H1 (cell line): Measurements from ENCODE around the gene PTGES2. TPM values are rescaled to one million over a fixed set of nuclear protein-coding genes. Genes with fewer than 3 reads are reported as not detected.
A peak's percentile ranks its signal among the peaks of the same experiment; 100 is the strongest.

Experiments
- CTCF ChIA-PET: fragments of 300-600 bp; sonication (Branson Sonifier 250); formaldehyde crosslinking; loops from one replicate; lab custom pipeline; 2021; ENCODE audit not compliant: partially characterized antibody; lab: Charles Lee
- POLR2A ChIA-PET: fragments of 300-600 bp; sonication (Branson Sonifier 250); formaldehyde crosslinking; loops from one replicate; lab custom pipeline; 2021; ENCODE audit warnings: inconsistent platforms; ENCODE audit not compliant: partially characterized antibody; lab: Charles Lee
- DNase-seq, 2 experiments: peaks; one replicate each; pipeline versions ENCODE4 v3.0.0 to v3.0.0-alpha.2; 2010 to 2022; ENCODE audit warnings: low spot score in 2 of 2, low read depth in 1 of 2, mixed read lengths in 1 of 2
- FAIRE-seq: peaks from 2 replicates; lab custom pipeline; 2011; peaks lifted over from hg19 to GRCh38; lab: Jason Lieb, UNC
- H2AFZ ChIP-seq: 2 replicates; pipeline ENCODE4 v1.8.1; 2012; ENCODE audit warnings: low read length, inconsistent platforms
- H2AK5ac ChIP-seq: 2 replicates; pipeline ENCODE4 v1.6.1; 2013; ENCODE audit warnings: low read depth, low read length
- H2BK120ac ChIP-seq: replicated peaks from 2 replicates; pipeline ENCODE3; 2013; ENCODE audit warnings: low read depth, low read length, inconsistent platforms
- H2BK12ac ChIP-seq: 2 replicates; pipeline ENCODE4 v1.6.1; 2013; ENCODE audit warnings: low read depth, low read length
- H2BK15ac ChIP-seq: 2 replicates; pipeline ENCODE4 v1.6.1; 2013; ENCODE audit warnings: low read length
- H2BK20ac ChIP-seq: 2 replicates; pipeline ENCODE4 v1.6.1; 2013; ENCODE audit warnings: low read length
- H2BK5ac ChIP-seq: 2 replicates; pipeline ENCODE4 v1.6.1; 2013; ENCODE audit warnings: low read depth, low read length
- H3K14ac ChIP-seq: 2 replicates; pipeline ENCODE4 v1.6.1; 2013; ENCODE audit warnings: inconsistent platforms; ENCODE audit not compliant: insufficient read length
- H3K18ac ChIP-seq: 2 replicates; pipeline ENCODE4 v1.6.1; 2013; ENCODE audit warnings: low read length; ENCODE audit errors: extremely low read depth
- H3K23ac ChIP-seq: 2 replicates; pipeline ENCODE4 v1.6.1; 2013; ENCODE audit warnings: inconsistent platforms; ENCODE audit not compliant: insufficient read length
- H3K23me2 ChIP-seq: 2 replicates; pipeline ENCODE4 v1.6.1; 2013; ENCODE audit warnings: low read depth, low read length
- H3K27ac ChIP-seq: 2 replicates; pipeline ENCODE4 v1.6.1; 2011; ENCODE audit warnings: low read depth, low read length, inconsistent platforms
- H3K27me3 ChIP-seq, 4 experiments: replicated peaks in 1 of 4; 1 replicate in 1 of 4; 2 replicates in 3 of 4; pipeline versions ENCODE4 v1.6.1 to v1.8.1; 2011 to 2013; ENCODE audit warnings: low read length in 3 of 4, mild to moderate bottlenecking in 3 of 4, inconsistent platforms in 2 of 4, mixed read lengths in 2 of 4, moderate library complexity in 1 of 4; ENCODE audit not compliant: control insufficient read depth in 3 of 4, insufficient read depth in 3 of 4; ENCODE audit errors: extremely low read depth in 1 of 4
- H3K36me3 ChIP-seq, 4 experiments: 2 replicates each; pipeline versions ENCODE4 v1.6.1 to v1.8.1; 2011 to 2013; ENCODE audit warnings: mild to moderate bottlenecking in 4 of 4, low read length in 3 of 4, moderate library complexity in 2 of 4, control low read depth in 1 of 4, inconsistent platforms in 1 of 4; ENCODE audit not compliant: insufficient read depth in 4 of 4, control insufficient read depth in 2 of 4
- H3K4ac ChIP-seq: replicated peaks from 2 replicates; pipeline ENCODE3; 2013; ENCODE audit warnings: low read length, low read depth, mixed read lengths, inconsistent platforms; ENCODE audit not compliant: insufficient read length
- H3K4me1 ChIP-seq, 4 experiments: replicated peaks in 1 of 4; 1 replicate in 1 of 4; 2 replicates in 3 of 4; pipeline versions ENCODE4 v1.6.1 to v1.8.1; 2011 to 2013; ENCODE audit warnings: low read length in 3 of 4, inconsistent platforms in 2 of 4, mixed read lengths in 1 of 4; ENCODE audit not compliant: insufficient read depth in 4 of 4, control insufficient read depth in 3 of 4
- H3K4me2 ChIP-seq, 2 experiments: 2 replicates each; pipeline versions ENCODE4 v1.6.1 to v1.8.1; 2011 to 2013; ENCODE audit warnings: low read depth in 2 of 2, low read length in 2 of 2, control low read depth in 1 of 2, inconsistent platforms in 1 of 2, mild to moderate bottlenecking in 1 of 2; ENCODE audit not compliant: insufficient read depth in 1 of 2
- H3K4me3 ChIP-seq, 4 experiments: fragments of 200-600, 300-600 bp in 1 of 4; sonication (generic), shearing (Covaris generic), sonication (Bioruptor Twin) in 1 of 4; 2 replicates each; pipeline versions ENCODE4 v1.5.1 to v1.8.1; 2011 to 2016; ENCODE audit warnings: low read length in 4 of 4, low read depth in 3 of 4, control low read depth in 2 of 4, inconsistent platforms in 2 of 4, mild to moderate bottlenecking in 2 of 4, mixed read lengths in 1 of 4, moderate library complexity in 1 of 4; ENCODE audit not compliant: insufficient read depth in 2 of 4; ENCODE audit errors: extremely low read depth in 1 of 4
- H3K56ac ChIP-seq: replicated peaks from 2 replicates; pipeline ENCODE3; 2013; ENCODE audit warnings: low read depth, mild to moderate bottlenecking, mixed read lengths, low read length, inconsistent platforms; ENCODE audit not compliant: insufficient read length
- H3K79me1 ChIP-seq: 2 replicates; pipeline ENCODE4 v1.6.1; 2013; ENCODE audit warnings: low read depth, low read length, control low read depth
- H3K79me2 ChIP-seq, 2 experiments: 2 replicates each; pipeline versions ENCODE4 v1.6.1 to v1.8.1; 2012 to 2013; ENCODE audit warnings: low read length in 2 of 2, mild to moderate bottlenecking in 2 of 2, inconsistent platforms in 1 of 2; ENCODE audit not compliant: insufficient read depth in 2 of 2, control insufficient read depth in 1 of 2
- H3K9ac ChIP-seq, 4 experiments: replicated peaks in 1 of 4; 1 replicate in 1 of 4; 2 replicates in 3 of 4; pipeline versions ENCODE4 v1.6.1 to v1.8.1; 2011 to 2013; ENCODE audit warnings: low read depth in 3 of 4, low read length in 3 of 4, control low read depth in 2 of 4, mild to moderate bottlenecking in 2 of 4, moderate library complexity in 2 of 4, inconsistent platforms in 1 of 4; ENCODE audit errors: extremely low read depth in 1 of 4
- H3K9me3 ChIP-seq, 2 experiments: 2 replicates each; pipeline versions ENCODE4 v1.6.1 to v1.8.1; 2012 to 2013; ENCODE audit warnings: mild to moderate bottlenecking in 2 of 2, moderate library complexity in 2 of 2, control low read depth in 1 of 2, inconsistent platforms in 1 of 2, low read depth in 1 of 2, low read length in 1 of 2, mixed read lengths in 1 of 2; ENCODE audit not compliant: insufficient read depth in 2 of 2
- H4K20me1 ChIP-seq, 2 experiments: replicated peaks in 1 of 2; 2 replicates each; pipeline versions ENCODE3 to v1.8.1; 2011 to 2013; ENCODE audit warnings: inconsistent platforms in 2 of 2, low read length in 2 of 2, mild to moderate bottlenecking in 1 of 2; ENCODE audit not compliant: insufficient read depth in 2 of 2, control insufficient read depth in 1 of 2
- H4K5ac ChIP-seq: 2 replicates; pipeline ENCODE4 v1.6.1; 2013; ENCODE audit warnings: low read length, low read depth, mixed read lengths, inconsistent platforms; ENCODE audit not compliant: insufficient read length
- H4K8ac ChIP-seq: 2 replicates; pipeline ENCODE4 v1.8.0; 2013; ENCODE audit warnings: mild to moderate bottlenecking, moderate library complexity, low read length, inconsistent platforms; ENCODE audit not compliant: insufficient read depth; ENCODE audit errors: extremely low read depth
- H4K91ac ChIP-seq: replicated peaks from 2 replicates; pipeline ENCODE3; 2013; ENCODE audit warnings: low read length, mixed read lengths, inconsistent platforms; ENCODE audit not compliant: insufficient read length
- BACH1 ChIP-seq: IDR thresholded peaks from 2 replicates; pipeline ENCODE4 v1.6.1; 2012; ENCODE audit warnings: low read length, improper control_type of control experiment
- CHD2 ChIP-seq: IDR thresholded peaks from 2 replicates; pipeline ENCODE4 v1.6.1; 2012; ENCODE audit warnings: low read length, improper control_type of control experiment
- EGR1 ChIP-seq: IDR thresholded peaks from 2 replicates; pipeline ENCODE4 v1.6.1; 2011; ENCODE audit warnings: low read depth, low read length, borderline replicate concordance
- EP300 ChIP-seq, 2 experiments: IDR thresholded peaks; 1 replicate in 1 of 2; 2 replicates in 1 of 2; pipeline ENCODE4 v1.6.1; 2011 to 2012; ENCODE audit warnings: low read depth in 2 of 2, low read length in 2 of 2, mild to moderate bottlenecking in 2 of 2, borderline replicate concordance in 1 of 2, inconsistent platforms in 1 of 2, moderate library complexity in 1 of 2
- HDAC6 ChIP-seq: IDR thresholded peaks from one replicate; pipeline ENCODE4 v1.7.1; 2012; ENCODE audit warnings: low read depth, mild to moderate bottlenecking, inconsistent platforms, low read length, moderate library complexity
- JUN ChIP-seq: IDR thresholded peaks from 2 replicates; pipeline ENCODE4 v1.6.1; 2011; ENCODE audit warnings: low read depth, mild to moderate bottlenecking, improper control_type of control experiment, low read length
- PHF8 ChIP-seq: fragments of 200-600 bp; sonication (generic); conservative IDR thresholded peaks from 2 replicates; pipeline ENCODE4 v1.7.1; 2012; ENCODE audit warnings: low read depth, mild to moderate bottlenecking, inconsistent platforms, low read length, moderate library complexity
- RAD21 ChIP-seq, 2 experiments: IDR thresholded peaks in 1 of 2; conservative IDR thresholded peaks in 1 of 2; 2 replicates each; pipeline ENCODE4 v1.6.1; 2011; ENCODE audit warnings: low read depth in 2 of 2, low read length in 2 of 2, improper control_type of control experiment in 1 of 2, inconsistent platforms in 1 of 2, mild to moderate bottlenecking in 1 of 2, moderate library complexity in 1 of 2
- SIX5 ChIP-seq: IDR thresholded peaks from 2 replicates; pipeline ENCODE4 v1.6.1; 2011; ENCODE audit warnings: mild to moderate bottlenecking, low read depth, low read length
- WGBS, 2 experiments: shearing (Covaris generic) in 1 of 2; methylation state at CpG; one replicate each; pipeline versions ENCODE4 v1.1.6 to v1.1.7; 2013 to 2015; ENCODE audit warnings: low lambda C conversion rate in 2 of 2, mixed read lengths in 2 of 2, inconsistent platforms in 1 of 2, low coverage in 1 of 2, missing lambda C conversion rate in 1 of 2; ENCODE audit not compliant: insufficient replicate concordance in 2 of 2, insufficient coverage in 1 of 2, insufficient read length in 1 of 2; ENCODE audit errors: extremely low coverage in 1 of 2, missing lambda C conversion rate in 1 of 2; 5-methylcytosine and 5-hydroxymethylcytosine counted together
- polyA plus RNA-seq, 7 experiments: library from polyadenylated mRNA; depleted of rRNA in 3 of 7; stranded (reverse) in 5 of 7; unstranded in 2 of 7; fragments of >200 nt in 5 of 7; fragments of 200-250 nt in 2 of 7; gene quantifications; 1 replicate in 5 of 7; 2 replicates in 1 of 7; 4 replicates in 1 of 7; pipeline versions ENCODE4 v1.2.1 to v1.2.3, GENCODE V29; 2011 to 2013; ENCODE audit warnings: missing spikeins in 2 of 7, mixed read lengths in 2 of 7
- total RNA-seq: library from RNA; stranded (reverse); fragmentation: NEBNext Ultra II Directional; extraction: Animal tissue kit (Norgen Biotek cat#: 25700); gene quantifications from 2 replicates; pipeline ENCODE4 v1.2.1, GENCODE V29; 2021
- TF ChIP-seq, protein P1 (sequence below): IDR thresholded peaks from 2 replicates; pipeline ENCODE4 v1.6.1; 2011; ENCODE audit warnings: low read length, improper control_type of control experiment

The PTGES2 gene
- total and polyA plus RNA-seq, 2 of the 8 experiments (the other 6 are each of a cell fraction or from before 2014, with no cell fraction given), result 80.7 to 81.2 TPM

DNA sequence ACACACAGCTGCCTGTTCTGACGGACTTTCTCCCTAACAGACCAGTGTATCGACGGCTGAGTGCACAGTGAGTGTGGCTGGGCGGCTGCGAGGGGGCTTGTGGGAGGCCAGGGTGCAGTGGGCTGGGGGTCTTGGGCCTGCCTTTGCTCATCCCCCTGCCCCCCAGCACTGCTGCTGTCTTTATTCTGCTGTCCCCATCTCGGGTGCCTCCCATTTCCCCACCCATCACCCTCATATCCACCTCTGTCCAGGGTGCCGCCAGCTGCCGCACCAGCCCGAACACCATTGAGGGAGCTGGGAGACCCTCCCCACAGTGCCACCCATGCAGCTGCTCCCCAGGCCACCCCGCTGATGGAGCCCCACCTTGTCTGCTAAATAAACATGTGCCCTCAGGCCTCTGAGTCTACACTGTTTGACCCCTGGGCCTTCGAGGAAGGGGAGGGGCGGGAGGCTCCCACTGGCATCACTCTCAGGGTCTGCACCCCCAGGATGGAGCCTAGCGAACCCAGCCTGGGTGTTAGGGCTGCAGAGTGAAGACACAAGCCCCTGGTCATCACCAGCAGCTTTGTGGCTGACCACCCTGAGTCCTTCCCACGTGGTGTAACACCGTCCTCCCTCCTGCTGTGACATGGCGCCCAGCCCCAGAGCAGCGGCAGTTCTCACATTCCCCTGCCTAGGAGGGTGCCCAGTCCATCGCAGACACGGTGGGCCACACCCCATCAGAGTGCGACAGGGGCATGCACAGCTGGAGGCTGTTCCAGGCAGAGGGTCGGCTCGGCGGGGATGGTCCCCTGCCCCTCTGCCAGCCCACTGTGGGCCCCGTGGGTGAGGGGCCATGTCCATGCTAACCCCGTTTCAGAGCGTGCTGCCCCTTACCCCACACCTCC is 25.8 kb upstream of the PTGES2 start:
- ChIA-PET CTCF (interaction anchor here (0.6 to 6.1 kb wide), 3 partner anchors 25 to 283 kb away, joined by 5 to 74 read pairs (median 9); partner anchors contain the start of gene PTGES2), POLR2A (no interaction called here)
- Histone ChIP-seq H3K27ac (no peak overlapping the region), H3K18ac (no peak overlapping the region), H3K14ac (no peak overlapping the region), H2BK5ac (peak overlapping the region; percentile 35; the same call in 1 of the 2 replicates), H3K4me2 (no peak overlapping the region), H2BK120ac (no peak overlapping the region), H3K23me2 (no peaks in the 10 kb centered on the region), H2BK12ac (no peak overlapping the region), H3K9ac (no peak overlapping the region), H3K4me1 (peaks cover 0 to 8% (median 3%) of the 10 kb centered on the region in 4 experiments; a peak in 5 of 7 replicates), H3K9me3 (no peaks in the 10 kb centered on the region), H4K8ac (no peak overlapping the region), H3K27me3 (no peaks in the 10 kb centered on the region; a peak in 2 of 7 replicates), H2AK5ac (peak overlapping the region; percentile 47; the same call in 1 of the 2 replicates), H3K56ac (no peak overlapping the region), H3K79me2 (no peaks in the 10 kb centered on the region), H3K79me1 (no peaks in the 10 kb centered on the region), H4K20me1 (no peaks in the 10 kb centered on the region), H3K36me3 (no peaks in the 10 kb centered on the region), H2BK20ac (no peak overlapping the region), H3K4me3 (no peak overlapping the region), H3K4ac (no peak overlapping the region), H2AFZ (no peak overlapping the region), H2BK15ac (0 out of 2 replicates have a peak overlapping the region, but pooled peaks have one; percentile 8), H4K91ac (no peak overlapping the region), H3K23ac (no peak overlapping the region), H4K5ac (no peak overlapping the region)
- WGBS, 2 experiments, result 88% methylated on average over 26 of the region's 26 CpGs; no CpG with 5 or more reads in 1 of the 2 experiments
- FAIRE-seq (no peak), DNase-seq (no peak)
- TF ChIP-seq EGR1 (no peak), JUN (no peak), EP300 (IDR thresholded peaks at IDR 0.05; ENCODE audit: borderline replicate concordance in 1 of 2, low read depth in 2 of 2, low read length in 2 of 2) (no peak), CHD2 (no peak), HDAC6 (no peak), PHF8 (no peak), SIX5 (no peak), BACH1 (no peak), RAD21 (IDR thresholded peaks at IDR 0.05 in 1 of 2, conservative IDR thresholded peaks at IDR 0.05 in 1 of 2; ENCODE audit: low read depth in 2 of 2, low read length in 2 of 2) (no peak)
- TF ChIP-seq, protein P1, sequence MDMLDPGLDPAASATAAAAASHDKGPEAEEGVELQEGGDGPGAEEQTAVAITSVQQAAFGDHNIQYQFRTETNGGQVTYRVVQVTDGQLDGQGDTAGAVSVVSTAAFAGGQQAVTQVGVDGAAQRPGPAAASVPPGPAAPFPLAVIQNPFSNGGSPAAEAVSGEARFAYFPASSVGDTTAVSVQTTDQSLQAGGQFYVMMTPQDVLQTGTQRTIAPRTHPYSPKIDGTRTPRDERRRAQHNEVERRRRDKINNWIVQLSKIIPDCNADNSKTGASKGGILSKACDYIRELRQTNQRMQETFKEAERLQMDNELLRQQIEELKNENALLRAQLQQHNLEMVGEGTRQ, result no peak
